AG10803 (cell line): ENCODE measurements around the gene HOXC13.

Source experiments
- DNase-seq: peaks from one replicate; pipeline ENCODE4 v3.0.0; 2010; ENCODE audit warnings: low read depth
- H3K4me3 ChIP-seq: 2 replicates; pipeline ENCODE4 v1.5.1; 2011; ENCODE audit warnings: mild to moderate bottlenecking, low read length, control low read depth
- TF ChIP-seq, protein P1 (sequence below): conservative IDR thresholded peaks from 2 replicates; pipeline ENCODE4 v1.5.1; 2011; ENCODE audit warnings: mild to moderate bottlenecking, low read length, control low read depth, inconsistent platforms

The HOXC13 gene

DNA sequence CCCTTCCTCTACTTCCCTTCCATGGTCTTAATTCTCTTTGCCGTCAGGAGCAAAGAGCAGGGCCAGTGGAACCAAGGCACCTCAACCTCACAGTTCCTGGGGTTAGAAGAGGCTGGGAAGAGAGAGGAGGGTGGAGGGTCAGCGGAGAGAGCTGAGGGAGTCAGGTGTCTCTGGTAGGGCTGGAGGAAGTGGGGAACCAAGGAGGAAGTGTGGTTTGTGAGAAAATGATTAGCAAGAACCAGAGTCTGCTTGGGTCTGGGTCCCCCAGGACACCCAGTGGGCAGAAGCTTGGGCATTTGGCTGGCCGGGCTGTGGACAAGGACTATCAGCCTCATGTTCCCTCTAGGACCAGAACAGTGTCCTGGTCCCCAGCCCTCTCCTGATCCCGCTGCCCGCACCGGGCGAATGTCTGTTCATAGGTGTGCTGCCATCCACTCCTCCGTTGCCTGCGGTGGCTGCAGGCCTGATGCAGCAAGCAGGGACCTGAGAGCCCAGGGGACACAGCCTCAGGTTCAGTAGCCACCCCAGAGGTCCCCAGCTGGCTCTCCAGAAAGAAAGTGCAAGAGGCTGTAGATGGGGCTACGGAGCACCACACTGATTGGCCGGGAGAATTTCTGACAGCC is 18.4 kb downstream of the HOXC13 start:
- H3K4me3 ChIP-seq, result no peak overlapping the region
- no peak for DNase-seq
- TF ChIP-seq, protein P1, sequence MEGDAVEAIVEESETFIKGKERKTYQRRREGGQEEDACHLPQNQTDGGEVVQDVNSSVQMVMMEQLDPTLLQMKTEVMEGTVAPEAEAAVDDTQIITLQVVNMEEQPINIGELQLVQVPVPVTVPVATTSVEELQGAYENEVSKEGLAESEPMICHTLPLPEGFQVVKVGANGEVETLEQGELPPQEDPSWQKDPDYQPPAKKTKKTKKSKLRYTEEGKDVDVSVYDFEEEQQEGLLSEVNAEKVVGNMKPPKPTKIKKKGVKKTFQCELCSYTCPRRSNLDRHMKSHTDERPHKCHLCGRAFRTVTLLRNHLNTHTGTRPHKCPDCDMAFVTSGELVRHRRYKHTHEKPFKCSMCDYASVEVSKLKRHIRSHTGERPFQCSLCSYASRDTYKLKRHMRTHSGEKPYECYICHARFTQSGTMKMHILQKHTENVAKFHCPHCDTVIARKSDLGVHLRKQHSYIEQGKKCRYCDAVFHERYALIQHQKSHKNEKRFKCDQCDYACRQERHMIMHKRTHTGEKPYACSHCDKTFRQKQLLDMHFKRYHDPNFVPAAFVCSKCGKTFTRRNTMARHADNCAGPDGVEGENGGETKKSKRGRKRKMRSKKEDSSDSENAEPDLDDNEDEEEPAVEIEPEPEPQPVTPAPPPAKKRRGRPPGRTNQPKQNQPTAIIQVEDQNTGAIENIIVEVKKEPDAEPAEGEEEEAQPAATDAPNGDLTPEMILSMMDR, result no peak

DNA sequence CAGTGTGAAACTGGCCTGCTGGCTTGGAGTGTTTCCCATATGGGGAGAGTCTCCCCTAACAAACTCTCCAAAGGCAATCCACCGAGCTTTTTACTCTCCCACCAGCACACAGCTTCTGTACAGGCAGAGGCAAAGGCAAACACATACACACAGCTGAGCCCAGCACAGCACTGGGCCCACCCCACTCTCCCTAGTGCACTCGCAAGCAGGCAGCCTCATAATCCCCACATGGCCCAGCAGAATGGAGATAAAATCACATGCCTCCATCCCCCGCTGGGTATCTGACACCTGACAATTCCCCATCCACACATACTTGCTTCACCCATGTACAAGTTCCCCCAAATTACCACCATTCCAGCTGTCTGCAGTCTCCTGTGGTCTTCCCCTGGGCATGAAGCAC is 19.5 kb downstream of the HOXC13 start:
- H3K4me3 ChIP-seq, result no peak overlapping the region
- TF ChIP-seq, protein P1, result no peak
- no peak for DNase-seq

DNA sequence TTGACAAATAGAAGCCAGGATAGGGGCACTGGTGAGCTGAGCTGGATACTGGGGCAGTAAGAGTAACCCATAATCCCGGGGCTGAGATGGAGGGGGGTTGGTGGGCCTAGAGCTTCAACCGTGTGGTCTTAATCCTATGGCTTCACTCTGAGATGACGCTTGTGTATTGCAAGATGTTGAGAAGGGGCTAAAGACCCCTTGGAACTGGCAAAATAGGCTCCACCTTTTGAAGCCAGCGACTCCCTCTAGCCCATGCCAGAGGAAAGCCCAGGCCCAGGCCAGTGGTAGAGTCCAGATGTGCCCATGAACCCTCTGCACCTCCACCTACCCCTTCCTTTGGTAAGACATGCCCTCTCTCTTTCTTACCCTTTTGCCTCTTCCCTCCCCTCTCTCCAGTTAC is 20.7 kb downstream of the HOXC13 start:
- no peak for DNase-seq
- TF ChIP-seq, protein P1, result no peak
- H3K4me3 ChIP-seq, result no peak overlapping the region

DNA sequence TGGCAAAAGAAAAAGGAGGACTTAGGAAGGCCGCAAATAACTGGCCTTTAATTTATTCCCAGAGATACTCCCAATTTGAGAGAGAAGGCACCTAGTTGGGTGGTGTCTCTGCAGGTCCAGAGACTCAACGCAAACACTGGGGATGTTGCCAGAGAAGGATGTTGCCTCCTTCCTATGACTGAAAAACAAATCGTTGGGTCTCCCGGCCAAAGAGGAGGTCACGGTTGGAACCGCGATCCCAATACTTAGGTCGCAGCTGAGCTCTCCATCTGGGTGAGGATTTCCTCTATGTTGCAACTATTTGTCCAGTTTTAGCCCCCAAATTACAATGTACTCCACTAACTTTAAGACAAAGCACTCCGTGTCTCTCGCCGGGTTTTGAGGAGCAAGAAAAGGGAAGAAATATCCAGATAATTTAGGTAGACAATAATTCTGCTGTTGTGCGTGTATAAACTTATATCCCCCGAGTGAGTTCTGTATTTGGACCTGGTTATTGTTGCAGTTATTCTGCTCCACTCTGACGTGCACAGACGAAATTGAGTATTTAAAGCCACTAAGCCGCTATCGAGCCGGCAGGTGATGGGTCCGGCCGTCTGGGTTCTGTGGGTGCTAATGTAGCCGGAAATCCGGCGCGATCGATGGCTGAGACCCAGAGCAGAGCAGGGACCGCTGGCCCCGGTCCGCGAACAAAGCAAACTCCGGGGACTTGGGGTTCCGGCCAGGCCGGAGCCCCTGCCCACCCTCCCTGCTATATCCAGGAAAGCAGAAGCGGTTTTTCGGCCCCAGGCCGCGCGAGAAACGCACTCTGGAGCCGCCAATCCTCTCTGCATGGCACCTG is 21.8 kb downstream of the HOXC13 start:
- DNase-seq, result no peak
- no peak overlapping the region for H3K4me3 ChIP-seq
- TF ChIP-seq, protein P1, result no peak

DNA sequence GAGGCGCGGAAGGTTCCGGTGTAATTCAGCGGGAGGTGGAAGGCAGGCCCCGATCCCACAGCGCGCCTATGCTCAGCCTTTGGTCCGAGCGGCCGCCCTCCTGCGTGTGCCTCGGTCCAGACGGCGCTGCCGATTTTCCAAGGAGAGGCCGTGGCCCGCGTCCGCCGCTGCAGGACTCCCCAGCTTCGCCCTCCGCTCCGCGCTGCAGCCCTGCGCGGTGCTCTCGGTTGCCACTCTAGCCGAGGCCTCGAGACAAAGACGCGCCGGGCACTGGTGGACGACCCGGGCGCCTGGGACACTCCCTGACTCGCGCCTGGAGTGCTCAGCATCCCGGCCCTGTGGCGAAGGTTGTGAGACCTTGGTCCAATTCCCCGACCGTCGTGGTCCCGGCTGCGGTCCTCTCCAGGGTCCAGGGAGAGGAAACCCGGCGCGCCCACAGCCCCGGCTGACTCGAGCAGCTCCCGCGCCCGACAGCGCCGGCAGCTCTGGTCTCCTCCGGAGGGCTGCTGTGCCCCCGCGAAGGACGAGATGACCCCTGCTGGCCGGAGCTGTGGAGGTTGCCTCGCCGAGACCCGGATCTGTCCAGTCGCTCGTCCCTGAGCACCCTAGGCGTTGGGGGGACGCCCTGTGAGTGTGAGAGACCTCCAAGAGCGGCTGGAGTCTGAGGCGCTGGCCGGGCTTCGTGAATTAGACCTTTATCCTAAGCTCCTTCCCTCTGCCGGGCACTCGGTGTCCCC is 22.6 kb downstream of the HOXC13 start:
- no peak for DNase-seq
- TF ChIP-seq, protein P1, result no peak
- H3K4me3 ChIP-seq, result no peak overlapping the region

DNA sequence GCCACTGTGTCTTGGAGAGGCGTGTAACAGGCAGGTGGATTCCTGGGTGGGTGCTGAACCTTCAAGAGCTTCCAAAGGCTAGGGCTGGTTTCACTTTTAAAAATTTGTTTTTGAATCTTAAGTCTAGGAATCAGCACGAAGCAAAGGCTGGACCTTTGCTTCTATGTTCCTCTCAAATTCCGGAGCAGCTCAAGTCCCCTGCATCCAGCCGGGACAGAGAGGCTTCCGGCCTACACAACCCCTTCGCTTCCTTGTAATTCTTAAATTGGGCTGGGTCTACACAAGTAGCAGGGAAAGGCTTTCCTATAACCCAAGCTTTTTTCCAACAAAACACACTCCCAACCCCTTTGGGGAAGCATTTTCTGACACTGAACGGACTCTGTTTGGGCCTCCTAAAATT is 24.4 kb downstream of the HOXC13 start:
- TF ChIP-seq, protein P1, result no peak
- H3K4me3 ChIP-seq, result no peak overlapping the region
- no peak for DNase-seq
